GM19328 (cell line): ENCODE data around the gene CHL1.

Experiments
- ATAC-seq: cut with Tn5 transposase; IDR thresholded peaks from one replicate; pipeline ENCODE4 v1.9.1; 2021; ENCODE audit warnings: mild to moderate bottlenecking, moderate library complexity; ENCODE audit not compliant: unreplicated experiment

Gene CHL1

GRCh38 chr3:277873-278272, 81.3 kb downstream of the CHL1 start:
- ATAC-seq = no peak

GRCh38 chr3:278300-279064, 81.9 kb downstream of the CHL1 start:
- peak; percentile 58 for ATAC-seq

GRCh38 chr3:279325-279724, 82.8 kb downstream of the CHL1 start:
- no peak for ATAC-seq

GRCh38 chr3:280681-281080, 84.1 kb downstream of the CHL1 start:
- no peak for ATAC-seq

- ATAC-seq = no peak
These were observed 87.8 kb downstream of the CHL1 start for GRCh38 chr3:284322-284721.

- ATAC-seq = no peak
These were observed 91.9 kb downstream of the CHL1 start for GRCh38 chr3:288417-288816.

- ATAC-seq = no peak
These were observed 94.5 kb downstream of the CHL1 start for GRCh38 chr3:291028-291427.

GRCh38 chr3:291646-292436, 95.3 kb downstream of the CHL1 start:
- ATAC-seq = no peak

- no peak for ATAC-seq
These were observed 97.5 kb downstream of the CHL1 start for GRCh38 chr3:294096-294495.

GRCh38 chr3:294581-294980, 98.0 kb downstream of the CHL1 start:
- no peak for ATAC-seq

GRCh38 chr3:295166-295565, 98.6 kb downstream of the CHL1 start:
- no peak for ATAC-seq

- ATAC-seq = no peak
These were observed 101.0 kb downstream of the CHL1 start for GRCh38 chr3:297585-297984.

- ATAC-seq = no peak
These were observed 103.2 kb downstream of the CHL1 start for GRCh38 chr3:299590-300301.

GRCh38 chr3:307182-307581, 110.6 kb downstream of the CHL1 start:
- no peak for ATAC-seq

GRCh38 chr3:308597-309321, 112.2 kb downstream of the CHL1 start:
- ATAC-seq = no peak

- no peak for ATAC-seq
These were observed 115.7 kb downstream of the CHL1 start for GRCh38 chr3:312160-312733.

- ATAC-seq = no peak
These were observed 116.3 kb downstream of the CHL1 start for GRCh38 chr3:312911-313310.

GRCh38 chr3:317012-317411, 120.4 kb downstream of the CHL1 start:
- ATAC-seq = no peak

- ATAC-seq = no peak
These were observed 122.3 kb downstream of the CHL1 start for GRCh38 chr3:318903-319302.

GRCh38 chr3:324423-324822, 127.9 kb downstream of the CHL1 start:
- ATAC-seq = no peak

- ATAC-seq = no peak
These were observed 128.9 kb downstream of the CHL1 start for GRCh38 chr3:325495-325894.
